Measurements from ENCODE around the gene EPO.
"Not testable (repeated sequence)": the region's sequence is repeated elsewhere in the genome, so short reads cannot be mapped to it uniquely, and the experiment has no call there.

EPO gene

DNA sequence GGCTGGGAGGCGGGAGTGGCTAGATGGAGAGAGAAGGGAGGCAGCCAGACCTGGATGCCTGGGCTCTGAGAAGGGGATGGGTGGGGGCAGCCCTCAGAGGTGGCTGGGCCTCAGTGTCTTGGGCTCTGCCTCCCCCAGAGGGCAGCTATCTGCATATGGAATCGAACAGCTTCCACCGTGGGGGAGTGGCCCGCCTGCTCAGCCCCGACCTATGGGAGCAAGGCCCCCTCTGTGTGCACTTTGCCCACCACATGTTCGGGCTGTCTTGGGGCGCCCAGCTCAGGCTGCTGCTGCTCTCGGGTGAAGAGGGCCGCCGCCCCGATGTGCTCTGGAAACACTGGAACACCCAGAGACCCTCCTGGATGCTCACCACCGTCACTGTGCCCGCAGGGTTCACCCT, 16.4 kb downstream of the EPO start:
- no peak overlapping the region for H3K27ac ChIP-seq
- TF ChIP-seq, protein P1, sequence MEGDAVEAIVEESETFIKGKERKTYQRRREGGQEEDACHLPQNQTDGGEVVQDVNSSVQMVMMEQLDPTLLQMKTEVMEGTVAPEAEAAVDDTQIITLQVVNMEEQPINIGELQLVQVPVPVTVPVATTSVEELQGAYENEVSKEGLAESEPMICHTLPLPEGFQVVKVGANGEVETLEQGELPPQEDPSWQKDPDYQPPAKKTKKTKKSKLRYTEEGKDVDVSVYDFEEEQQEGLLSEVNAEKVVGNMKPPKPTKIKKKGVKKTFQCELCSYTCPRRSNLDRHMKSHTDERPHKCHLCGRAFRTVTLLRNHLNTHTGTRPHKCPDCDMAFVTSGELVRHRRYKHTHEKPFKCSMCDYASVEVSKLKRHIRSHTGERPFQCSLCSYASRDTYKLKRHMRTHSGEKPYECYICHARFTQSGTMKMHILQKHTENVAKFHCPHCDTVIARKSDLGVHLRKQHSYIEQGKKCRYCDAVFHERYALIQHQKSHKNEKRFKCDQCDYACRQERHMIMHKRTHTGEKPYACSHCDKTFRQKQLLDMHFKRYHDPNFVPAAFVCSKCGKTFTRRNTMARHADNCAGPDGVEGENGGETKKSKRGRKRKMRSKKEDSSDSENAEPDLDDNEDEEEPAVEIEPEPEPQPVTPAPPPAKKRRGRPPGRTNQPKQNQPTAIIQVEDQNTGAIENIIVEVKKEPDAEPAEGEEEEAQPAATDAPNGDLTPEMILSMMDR (conservative IDR thresholded peaks at IDR 0.05), result no peak

GRCh38 chr7:100739934-100740333, 19.7 kb downstream of the EPO start:
- TF ChIP-seq, protein P1 (conservative IDR thresholded peaks at IDR 0.05), result no peak
- no peak overlapping the region for H3K27ac ChIP-seq

GRCh38 chr7:100744605-100745004, 24.3 kb downstream of the EPO start:
- TF ChIP-seq, protein P1 (conservative IDR thresholded peaks at IDR 0.05), result no peak
- no peak overlapping the region for H3K27ac ChIP-seq

DNA sequence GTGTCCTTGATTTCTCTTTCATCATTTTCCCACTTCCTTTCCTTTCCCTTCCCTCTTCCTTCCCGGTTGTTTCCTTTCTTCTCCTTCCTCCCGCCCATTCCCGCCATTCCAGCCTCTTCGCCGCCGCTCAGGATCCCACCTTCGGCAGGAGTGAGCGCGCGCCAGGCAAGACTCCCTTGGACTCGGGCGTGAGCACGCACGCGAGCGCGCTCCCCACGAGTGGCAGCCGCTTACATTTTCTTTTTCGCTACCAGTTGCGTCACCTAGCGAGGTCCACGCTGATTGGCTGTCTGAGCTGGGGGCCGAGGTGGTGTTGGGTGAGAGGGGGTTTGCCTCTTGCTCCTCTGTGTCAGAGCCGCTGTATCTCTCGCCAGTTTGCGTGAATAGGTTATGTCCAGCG, 24.9 kb downstream of the EPO start:
- TF ChIP-seq, protein P1 (conservative IDR thresholded peaks at IDR 0.05), result no peak
- no peak overlapping the region for H3K27ac ChIP-seq

GRCh38 chr7:100752994-100753393, 32.7 kb downstream of the EPO start:
- TF ChIP-seq, protein P1 (conservative IDR thresholded peaks at IDR 0.05), result no peak
- no peak overlapping the region for H3K27ac ChIP-seq

- TF ChIP-seq, protein P1 (conservative IDR thresholded peaks at IDR 0.05), result no peak
- H3K27ac ChIP-seq, result no peak overlapping the region
These were observed 33.5 kb downstream of the EPO start for GRCh38 chr7:100753750-100754149.

DNA sequence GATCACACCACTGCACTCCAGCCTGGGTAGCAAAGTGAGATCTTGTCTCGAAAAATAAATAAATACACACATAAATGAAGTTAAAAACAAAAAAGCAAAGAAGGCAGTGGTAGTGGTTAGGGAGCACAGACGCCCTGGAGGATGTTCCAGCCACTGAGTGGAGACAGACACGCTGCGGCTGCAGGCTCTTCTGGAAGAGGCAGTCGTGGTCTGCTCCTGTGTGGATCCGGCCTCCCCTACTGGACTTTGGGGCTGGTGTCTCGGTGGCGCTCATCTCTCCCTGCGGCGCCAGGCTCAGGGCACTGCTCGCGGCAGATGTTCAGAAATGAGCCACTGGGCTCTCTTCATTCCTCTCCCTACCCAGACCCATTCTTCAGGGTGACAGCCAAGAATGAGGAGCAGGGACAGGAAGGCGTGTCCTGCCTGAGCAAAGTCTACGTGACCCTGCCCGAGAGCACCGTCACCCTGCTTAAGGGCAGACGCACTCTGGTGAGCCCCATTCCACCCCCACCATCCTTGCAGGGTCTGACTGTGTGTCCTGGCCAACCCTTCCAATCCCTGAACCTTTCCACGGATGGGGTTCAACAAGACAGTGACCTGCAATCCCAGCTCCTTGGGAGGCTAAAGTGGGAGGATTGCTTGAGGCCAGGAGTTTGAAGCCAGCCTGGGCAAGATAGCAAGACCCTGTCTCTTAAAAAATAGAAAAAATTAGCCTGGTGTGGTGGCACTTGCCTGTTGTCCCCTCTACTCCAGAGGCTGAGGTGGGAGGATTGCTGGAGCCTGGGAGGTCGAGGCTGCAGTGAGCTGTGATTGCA, 39.3 kb downstream of the EPO start:
- TF ChIP-seq, protein P1 (conservative IDR thresholded peaks at IDR 0.05), result no peak

GRCh38 chr7:100762841-100763240, 42.6 kb downstream of the EPO start:
- H3K27ac ChIP-seq, result not testable (repeated sequence)

More for the DNA sequence above, 39.3 kb downstream of the EPO start:
- no peak overlapping the region for H3K27ac ChIP-seq
